GM19099 (cell line): ENCODE results near the gene EDN2.

Experiments used
- POLR2A ChIP-seq: IDR thresholded peaks from 3 replicates; pipeline ENCODE4 v1.6.1; 2011; ENCODE audit warnings: low read depth; ENCODE audit not compliant: insufficient read length; ENCODE audit errors: extremely low read depth

Gene EDN2

GRCh38 chr1:41456847-41457540 is 27.5 kb downstream of the EDN2 start:
- no peak for TF ChIP-seq POLR2A

GRCh38 chr1:41455479-41456332 is 28.8 kb downstream of the EDN2 start:
- no peak for TF ChIP-seq POLR2A

- no peak for TF ChIP-seq POLR2A
Observed at GRCh38 chr1:41454406-41454805, 30.1 kb downstream of the EDN2 start.

GRCh38 chr1:41452704-41453290 is 31.7 kb downstream of the EDN2 start:
- no peak for TF ChIP-seq POLR2A

GRCh38 chr1:41450747-41451285 is 33.7 kb downstream of the EDN2 start:
- TF ChIP-seq POLR2A: no peak

DNA sequence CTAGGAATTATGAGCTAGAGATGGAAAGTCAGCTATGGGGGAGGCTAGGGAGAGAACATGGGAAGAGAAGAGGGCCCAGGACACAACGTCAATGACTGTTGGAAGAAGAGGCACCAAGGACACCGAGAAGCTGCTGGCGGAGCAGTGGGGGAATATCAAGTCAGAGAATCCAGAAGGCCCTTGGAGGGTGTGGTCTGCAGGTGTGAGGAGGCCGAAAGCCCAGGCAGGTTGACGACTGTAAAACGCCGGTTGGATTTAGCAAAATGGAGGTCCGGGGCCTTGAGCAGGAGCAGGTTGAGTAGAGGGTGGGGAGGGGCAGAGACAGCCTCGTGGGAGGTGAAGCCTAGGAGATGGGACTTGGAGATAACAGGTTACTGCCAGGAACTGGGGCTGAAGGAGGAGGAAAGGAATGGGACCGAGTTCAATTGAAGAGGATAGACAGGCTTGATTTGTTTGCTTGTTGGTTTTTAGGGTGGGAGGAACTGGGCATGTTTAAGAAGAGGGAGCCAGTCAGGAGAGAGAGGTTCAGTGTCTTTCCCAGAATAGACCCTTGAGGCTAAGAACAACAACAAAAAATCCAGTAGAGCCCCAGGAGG is 35.1 kb downstream of the EDN2 start:
- TF ChIP-seq POLR2A: no peak

DNA sequence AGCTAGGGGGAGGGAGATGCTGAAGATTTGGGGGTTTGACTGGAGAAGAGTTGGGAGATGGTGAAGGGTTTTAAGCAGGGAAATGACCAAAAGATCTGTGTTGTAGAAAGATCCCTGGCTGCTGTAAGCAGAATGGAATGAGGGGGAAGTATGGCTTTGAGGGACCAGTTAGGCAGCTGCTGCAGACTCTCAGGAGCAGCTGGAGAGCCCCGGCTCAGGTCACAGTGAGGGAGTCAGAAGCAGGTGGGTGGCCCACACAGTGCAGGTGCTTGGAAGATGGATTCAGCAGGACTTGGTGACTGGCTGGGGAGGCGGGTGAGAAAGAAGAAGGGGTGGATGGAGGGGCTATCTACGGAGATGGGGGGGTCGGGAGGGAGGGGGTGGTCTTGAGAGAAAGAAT is 35.7 kb downstream of the EDN2 start:
- TF ChIP-seq POLR2A: no peak

GRCh38 chr1:41447995-41448770 is 36.3 kb downstream of the EDN2 start:
- TF ChIP-seq POLR2A: no peak

DNA sequence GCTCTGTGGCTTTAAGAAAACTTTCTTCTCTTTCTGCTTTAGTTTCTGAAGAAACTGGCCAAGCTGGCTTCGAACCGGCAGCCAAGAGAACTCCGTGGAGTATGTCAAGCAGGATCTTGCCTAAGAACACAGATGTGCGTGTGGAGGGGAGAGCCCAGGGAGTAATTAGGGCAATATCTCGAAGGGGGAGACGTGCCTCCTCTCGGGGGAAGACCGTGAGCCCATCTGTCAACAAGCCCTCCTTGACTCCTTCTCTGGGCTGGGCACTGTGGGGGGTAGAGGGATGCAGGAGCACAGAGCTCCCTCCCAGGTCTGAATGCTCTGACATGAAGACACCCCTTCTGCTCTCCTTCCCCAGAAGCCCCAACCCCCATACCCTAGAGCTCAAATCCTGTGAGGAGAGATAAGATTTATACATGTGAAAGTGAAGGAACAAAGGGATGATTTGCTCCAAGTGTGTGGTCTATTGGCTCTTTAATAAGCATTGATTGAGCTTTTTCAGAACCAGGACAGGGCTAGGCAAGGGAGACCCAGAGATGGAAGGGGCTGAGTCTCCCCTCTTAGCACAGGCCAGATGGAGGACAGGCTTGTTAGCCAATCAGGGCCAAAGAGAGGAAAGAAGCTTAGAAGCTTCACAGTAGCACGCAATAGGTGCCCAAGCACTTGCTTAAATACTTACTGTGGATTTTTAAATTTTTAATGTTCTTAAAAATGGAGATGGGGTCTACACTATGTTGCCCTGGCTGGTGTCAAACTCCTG is 37.5 kb downstream of the EDN2 start:
- no peak for TF ChIP-seq POLR2A

- no peak for TF ChIP-seq POLR2A
Observed at GRCh38 chr1:41444785-41445184, 39.7 kb downstream of the EDN2 start.

- no peak for TF ChIP-seq POLR2A
Observed at GRCh38 chr1:41444246-41444645, 40.2 kb downstream of the EDN2 start.

DNA sequence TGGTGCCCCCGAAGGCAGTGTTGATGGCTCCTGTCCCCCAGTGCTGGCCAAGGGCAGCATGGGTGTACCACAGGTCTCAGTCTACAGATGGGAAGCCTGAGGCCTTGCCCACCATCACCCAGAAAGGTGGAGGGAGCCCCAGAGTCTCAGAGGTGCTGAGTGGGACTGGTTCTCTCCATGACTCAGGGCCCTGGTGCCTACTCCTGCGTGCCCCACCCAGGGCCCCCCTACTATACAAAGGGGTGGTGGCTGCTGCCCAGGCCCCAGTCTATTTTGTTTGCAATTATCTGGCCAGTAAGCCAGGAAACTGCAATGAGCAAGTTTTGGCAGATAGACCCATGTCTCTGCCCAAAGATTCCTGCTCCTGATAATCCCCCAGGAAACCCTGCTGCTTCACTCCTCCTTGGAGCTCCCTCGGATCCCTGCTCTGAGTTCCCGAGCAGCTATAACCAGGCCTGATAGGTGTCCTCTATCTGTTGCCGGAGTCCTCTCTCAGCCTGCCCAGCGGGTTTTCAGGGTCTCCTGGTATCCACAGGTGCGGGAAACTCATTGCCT is 41.7 kb downstream of the EDN2 start:
- TF ChIP-seq POLR2A: no peak

DNA sequence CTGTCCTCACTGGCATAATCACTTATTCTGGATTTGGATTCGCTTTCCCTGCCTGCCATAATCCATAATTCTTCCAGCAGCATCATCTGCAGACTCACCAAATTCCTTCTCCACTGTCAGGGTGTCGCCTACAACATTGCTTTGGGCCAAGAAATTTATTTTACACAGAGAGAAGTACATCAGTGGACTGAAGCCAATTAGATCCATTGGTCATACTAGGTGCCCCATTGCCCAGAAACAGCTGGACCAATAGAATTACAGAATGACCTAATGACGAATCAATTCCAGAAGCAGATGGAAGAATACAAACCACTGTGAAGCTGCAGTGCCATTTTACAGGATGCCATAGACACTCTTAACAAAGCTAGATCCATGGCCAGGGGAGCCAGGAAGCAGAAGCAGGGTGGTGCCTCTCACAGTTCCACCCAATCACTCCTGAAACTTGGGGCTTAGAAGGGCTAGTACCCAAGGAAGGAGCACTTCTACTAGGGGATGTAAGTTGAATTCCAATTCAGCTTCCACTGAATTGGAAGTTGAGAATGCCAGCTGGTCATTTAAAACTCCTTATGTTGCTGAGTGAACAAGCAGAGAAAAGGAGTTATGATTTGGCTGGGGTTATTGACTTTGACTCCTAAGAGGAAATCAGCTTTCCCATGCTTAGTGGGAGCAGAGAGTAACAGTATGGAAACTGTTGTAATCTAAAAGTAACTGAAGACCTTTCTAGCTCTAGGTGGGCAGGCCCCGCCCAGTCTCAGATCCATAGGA is 44.0 kb downstream of the EDN2 start:
- TF ChIP-seq POLR2A: no peak
